Bone marrow (tissue), 2 donors: ENCODE results near the gene CCDC71L.

Source experiments
- DNase-seq, 2 donors: peaks; one replicate each; lab custom pipeline; 2025; lab: John Stamatoyannopoulos, UW

CCDC71L gene

GRCh38 chr7:106625678-106626301 lies 35.2 kb downstream of the CCDC71L start:
- no peak for DNase-seq

- no peak for DNase-seq
These were observed 37.1 kb downstream of the CCDC71L start for GRCh38 chr7:106623853-106624252.

DNA sequence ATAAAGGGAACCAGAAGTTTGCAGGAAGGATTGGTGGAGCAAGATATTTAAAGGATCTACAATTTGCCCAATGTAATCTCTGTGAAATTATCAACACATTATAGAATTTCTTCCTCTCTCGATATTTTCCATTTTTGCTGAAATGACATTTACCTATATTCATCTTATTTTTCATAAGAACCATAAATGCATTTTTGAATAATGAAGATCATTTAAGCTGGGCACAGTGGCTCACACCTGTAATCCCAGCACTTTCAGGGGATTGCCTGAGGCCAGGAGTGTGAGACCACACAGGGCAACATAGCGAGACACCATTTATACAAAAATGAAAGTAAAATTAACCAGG lies 37.7 kb downstream of the CCDC71L start:
- DNase-seq: no peak

DNA sequence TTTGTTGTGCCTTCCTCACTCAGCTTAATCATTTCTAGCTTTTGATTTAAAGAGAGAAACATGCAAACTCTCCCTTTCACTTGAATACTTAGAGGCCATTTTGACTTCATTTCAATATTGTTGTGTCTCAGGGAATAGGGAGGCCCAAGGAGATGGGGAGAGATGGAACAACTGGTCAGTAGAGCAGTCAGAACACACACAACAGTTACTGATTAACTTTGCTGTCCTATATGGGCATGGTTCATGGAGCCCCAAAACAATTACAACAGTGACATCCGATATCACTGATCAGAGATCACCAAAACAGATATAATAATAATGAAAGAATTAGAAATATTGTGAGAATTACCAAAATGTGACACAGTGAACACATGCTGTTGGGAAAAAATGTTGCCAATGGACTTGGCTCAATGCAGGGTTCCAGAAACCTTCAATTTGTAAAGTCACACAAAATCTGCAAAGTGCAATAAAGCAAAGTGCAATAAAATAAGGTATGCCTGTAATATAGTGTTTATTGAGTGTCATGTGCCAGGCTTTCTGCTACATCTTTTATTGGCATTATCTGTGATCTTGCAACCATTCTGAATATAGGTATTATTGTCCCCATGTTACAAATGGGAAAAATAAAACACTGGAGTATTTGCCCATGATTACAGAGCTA lies 38.2 kb downstream of the CCDC71L start:
- no peak for DNase-seq

- DNase-seq: no peak
These were observed 39.4 kb downstream of the CCDC71L start for GRCh38 chr7:106621393-106622132.

- DNase-seq: no peak
These were observed 40.3 kb downstream of the CCDC71L start for GRCh38 chr7:106620676-106621075.

DNA sequence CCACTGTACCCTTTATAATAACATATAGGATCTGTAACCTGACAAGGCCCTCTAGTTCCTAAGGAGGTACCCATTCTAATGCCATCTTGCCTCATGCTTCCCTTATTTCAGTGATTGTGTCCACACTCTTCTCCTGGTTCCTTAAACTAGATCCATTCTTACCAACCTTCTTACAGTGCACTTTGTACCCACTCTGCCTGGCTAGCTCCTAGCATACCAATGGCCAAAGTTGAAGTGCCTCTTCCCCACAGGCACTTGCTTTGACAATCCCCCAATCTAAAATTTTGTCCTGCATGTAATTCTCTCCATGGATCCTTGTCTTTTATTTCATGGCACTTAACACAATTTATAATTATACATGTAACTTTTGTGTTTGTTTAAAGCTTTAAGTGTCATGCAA lies 40.9 kb downstream of the CCDC71L start:
- no peak for DNase-seq

DNA sequence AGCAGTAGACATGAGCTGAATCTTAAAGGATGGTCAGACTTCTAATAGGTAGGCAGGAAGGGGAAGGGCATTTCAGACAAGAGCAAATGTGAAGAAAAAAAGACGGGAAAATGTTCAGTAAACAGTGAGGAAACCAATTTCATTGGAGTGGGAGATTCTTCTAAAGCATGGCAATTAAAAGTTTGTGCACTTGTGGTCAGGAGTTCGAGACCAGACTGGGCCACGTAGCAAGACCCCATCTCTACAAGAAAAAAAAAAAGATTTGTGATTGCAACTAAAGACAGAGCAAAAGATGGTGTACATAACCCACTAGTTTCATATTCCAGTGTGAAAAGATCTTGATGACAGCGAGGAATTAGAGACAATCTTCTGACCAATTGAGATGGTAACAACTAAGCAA lies 41.7 kb downstream of the CCDC71L start:
- no peak for DNase-seq

DNA sequence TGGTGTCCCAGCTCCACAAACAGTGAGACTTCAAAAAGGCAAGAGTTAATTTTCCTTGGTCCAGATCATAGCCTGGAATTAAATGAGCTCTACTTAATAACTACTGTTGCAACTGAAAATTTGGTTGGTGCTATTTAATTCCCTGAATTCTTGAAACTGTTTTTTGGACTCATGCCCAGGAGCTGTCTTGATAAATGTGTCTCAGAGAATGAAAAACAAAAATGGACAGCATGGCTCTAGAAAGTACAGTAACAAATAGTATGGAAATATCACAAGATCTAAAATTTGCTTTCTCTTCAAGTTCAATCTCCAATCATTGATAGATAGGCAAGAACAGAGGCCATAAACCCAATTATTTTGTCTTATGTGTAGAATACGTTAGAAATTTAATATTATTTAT lies 42.5 kb downstream of the CCDC71L start:
- DNase-seq: no peak

GRCh38 chr7:106617860-106618259 lies 43.1 kb downstream of the CCDC71L start:
- DNase-seq: no peak

DNA sequence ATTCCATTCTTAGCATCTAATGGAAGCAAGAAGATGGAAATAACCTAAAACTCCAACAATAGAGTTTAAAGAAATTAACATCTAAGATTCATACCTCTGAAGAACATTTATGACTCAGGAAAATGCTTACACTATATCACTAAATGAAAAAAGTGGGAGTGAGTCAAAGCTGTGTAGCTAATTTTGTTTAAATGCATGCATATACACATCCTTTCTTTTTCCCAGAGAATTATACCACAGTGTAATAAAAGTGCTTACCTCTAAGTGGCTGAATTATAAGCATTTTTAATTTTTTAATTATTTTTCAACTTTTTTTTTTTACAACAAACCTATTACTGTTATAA lies 44.3 kb downstream of the CCDC71L start:
- no peak for DNase-seq

DNA sequence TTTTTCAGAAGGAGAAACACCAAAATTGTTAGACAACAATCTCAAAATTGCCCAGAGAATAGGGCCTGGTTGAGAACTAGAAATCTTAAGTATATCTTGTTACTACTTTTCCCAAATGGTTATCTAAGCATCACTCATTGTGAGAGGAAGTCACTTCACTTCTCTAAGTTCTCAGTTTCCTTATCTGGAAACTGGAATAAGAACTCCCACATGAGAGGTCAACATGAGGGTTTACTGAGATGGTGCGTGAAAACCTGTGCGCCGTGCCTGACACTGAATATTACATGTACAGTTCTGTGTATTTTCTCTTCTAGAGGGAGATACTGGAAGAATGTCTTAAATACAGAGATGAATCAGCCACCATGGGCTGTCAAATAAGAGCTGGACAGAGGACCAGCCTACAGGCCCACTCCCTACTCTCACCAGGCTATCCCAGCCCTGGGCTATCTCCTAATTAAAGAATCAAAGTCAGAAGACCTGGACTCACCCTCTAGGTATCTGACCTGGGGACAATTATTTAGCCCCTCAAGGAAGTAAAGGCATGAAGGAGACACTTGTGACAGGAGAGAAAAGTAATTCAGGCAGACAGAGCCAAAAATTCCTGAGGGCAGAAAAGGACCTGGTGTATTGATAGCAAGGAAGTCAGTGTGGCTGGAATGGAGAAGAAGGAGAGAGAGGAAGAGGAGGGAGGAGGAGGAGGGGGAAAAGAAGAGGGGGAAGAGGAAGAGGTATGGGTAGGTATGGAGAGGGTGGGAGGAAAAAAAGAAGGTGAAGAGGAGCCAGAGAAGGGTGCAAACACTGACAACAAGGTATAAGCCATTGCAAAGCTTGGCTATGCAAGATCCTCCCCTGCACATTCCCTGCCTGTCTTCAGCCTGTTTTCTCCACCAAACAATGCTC lies 44.9 kb downstream of the CCDC71L start:
- DNase-seq: no peak

DNA sequence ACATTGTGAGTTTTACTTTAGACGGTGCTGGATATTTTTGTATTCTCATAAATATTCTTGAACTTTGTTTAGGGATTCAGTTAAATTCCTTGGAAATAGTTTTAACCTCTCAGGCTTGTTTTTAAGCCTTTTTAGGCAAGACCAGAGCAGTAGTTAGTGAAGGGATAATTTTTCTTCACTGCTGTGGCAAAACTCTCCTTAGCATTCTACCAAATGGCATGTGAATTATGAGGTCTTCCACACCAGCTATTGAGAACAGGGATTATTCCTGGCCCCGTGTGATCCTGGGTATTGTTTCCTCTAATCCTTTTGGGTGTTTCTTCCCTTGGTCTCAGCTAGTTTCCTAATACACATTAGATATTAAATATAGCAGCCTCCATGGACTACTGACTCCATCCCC lies 46.2 kb downstream of the CCDC71L start:
- no peak for DNase-seq

- no peak for DNase-seq
These were observed 47.0 kb downstream of the CCDC71L start for GRCh38 chr7:106613848-106614560.

- DNase-seq: no peak
These were observed 47.7 kb downstream of the CCDC71L start for GRCh38 chr7:106613279-106613678.

DNA sequence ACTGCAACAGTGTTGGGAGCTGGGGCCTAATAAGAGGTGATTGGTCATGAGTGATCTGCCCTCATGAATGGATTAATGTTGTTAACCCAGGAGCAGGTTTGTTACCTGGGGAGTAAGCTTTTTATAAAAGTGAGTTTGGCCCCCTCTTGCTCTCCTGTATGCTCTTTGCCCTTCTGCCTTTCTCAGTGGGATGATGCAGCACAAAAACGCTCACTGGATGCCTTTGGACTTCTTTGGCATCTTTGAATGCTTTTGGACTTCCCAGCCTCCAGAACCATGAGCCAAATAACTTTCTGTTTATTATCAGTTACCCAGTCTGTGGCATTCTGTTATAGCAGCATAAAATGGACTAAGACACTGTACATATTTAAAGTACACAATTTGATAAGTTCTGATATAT lies 48.5 kb downstream of the CCDC71L start:
- no peak for DNase-seq

- no peak for DNase-seq
These were observed 49.0 kb downstream of the CCDC71L start for GRCh38 chr7:106611911-106612310.

DNA sequence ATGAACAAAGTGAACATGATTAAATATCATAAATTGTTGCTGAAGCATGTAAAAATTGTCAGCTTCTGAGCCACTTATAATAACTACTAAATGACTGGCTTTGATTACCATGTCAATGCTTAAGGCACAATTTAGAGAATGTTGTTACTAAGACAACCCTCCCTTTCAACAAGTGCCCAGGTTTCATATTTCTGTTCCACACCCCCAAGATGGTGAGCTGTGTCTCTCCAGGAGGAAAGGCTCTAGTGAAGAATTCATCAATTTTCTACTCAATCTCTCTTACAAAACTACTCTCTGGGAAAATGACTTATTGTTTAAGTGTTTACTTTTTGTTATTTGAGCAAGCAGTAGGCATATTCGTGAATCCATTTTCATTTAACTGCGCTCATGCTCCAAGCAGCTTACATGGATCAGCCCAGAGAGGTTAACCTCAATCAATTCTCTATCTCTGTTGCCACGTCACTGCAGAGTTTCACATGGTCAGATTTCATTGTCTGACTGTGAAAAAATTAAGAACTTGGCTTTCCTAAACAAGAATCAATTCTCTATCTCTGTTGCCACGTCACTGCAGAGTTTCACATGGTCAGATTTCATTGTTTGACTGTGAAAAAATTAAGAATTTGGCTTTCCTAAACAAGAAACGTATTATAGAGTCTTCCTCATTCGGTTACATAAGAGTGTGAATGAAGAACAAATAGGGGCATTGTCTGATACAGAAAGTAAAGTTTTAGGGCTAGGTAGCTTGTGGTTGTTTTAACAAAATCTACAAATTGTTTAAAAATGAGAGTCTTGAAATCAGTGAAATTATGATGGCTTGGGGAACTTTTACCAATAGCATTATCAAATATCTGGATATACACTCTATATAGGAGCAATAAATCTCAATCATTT lies 49.7 kb downstream of the CCDC71L start:
- DNase-seq: no peak

GRCh38 chr7:106609416-106609815 lies 51.5 kb downstream of the CCDC71L start:
- no peak for DNase-seq

DNA sequence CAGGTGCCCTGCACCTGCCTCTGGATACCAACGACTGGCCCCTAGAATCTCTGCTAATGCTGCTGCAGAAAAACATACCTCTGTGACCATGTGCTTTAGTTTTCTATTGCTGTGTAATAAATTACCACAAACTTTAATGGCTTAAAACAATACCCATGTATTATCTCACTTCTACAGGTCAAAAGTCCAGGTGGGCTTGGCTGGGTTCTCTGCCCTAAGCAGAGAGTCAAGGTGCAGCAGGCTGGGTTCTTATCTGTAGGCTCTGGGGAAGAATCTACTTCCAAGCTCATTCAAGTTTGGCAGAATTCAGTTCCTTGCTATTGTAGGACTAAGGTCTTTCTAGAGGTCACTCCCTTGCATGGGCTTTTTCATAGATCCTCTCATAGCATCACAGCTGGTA lies 52.3 kb downstream of the CCDC71L start:
- no peak for DNase-seq
